KMS-11 (cell line): Measurements from ENCODE around the gene PSMD6.

Experiments used
- H2AFZ ChIP-seq: fragments of 200-600 bp; sonication (generic); 2 replicates; pipeline ENCODE4 v1.6.1; 2016; ENCODE audit warnings: antibody characterized with exemption, mixed run types, low read depth
- H3K27ac ChIP-seq: fragments of 200-600 bp; sonication (generic); 2 replicates; pipeline ENCODE4 v1.6.1; 2016; ENCODE audit warnings: mild to moderate bottlenecking, mixed run types
- H3K27me3 ChIP-seq: fragments of 200-600 bp; sonication (generic); 2 replicates; pipeline ENCODE4 v1.6.1; 2017; ENCODE audit warnings: mild to moderate bottlenecking, low read depth, mixed run types, moderate library complexity; ENCODE audit not compliant: insufficient read depth
- H3K36me3 ChIP-seq: fragments of 200-600 bp; sonication (generic); 2 replicates; pipeline ENCODE4 v1.6.1; 2017; ENCODE audit warnings: mild to moderate bottlenecking, mixed run types; ENCODE audit not compliant: insufficient read depth
- H3K4me1 ChIP-seq: fragments of 200-600 bp; sonication (generic); 2 replicates; pipeline ENCODE4 v1.6.1; 2016; ENCODE audit warnings: mild to moderate bottlenecking, low read depth, mixed run types; ENCODE audit not compliant: poor library complexity, severe bottlenecking
- H3K4me2 ChIP-seq: fragments of 200-600 bp; sonication (generic); 2 replicates; pipeline ENCODE4 v1.7.0; 2016; ENCODE audit warnings: mild to moderate bottlenecking, mixed run types
- H3K4me3 ChIP-seq: fragments of 200-600 bp; sonication (generic); IDR thresholded peaks from 2 replicates; pipeline ENCODE4 v1.6.1; 2017; ENCODE audit warnings: low read depth, low read length, mixed read lengths; ENCODE audit not compliant: insufficient read depth
- H3K79me2 ChIP-seq: fragments of 200-600 bp; sonication (generic); 2 replicates; pipeline ENCODE4 v1.6.1; 2016; ENCODE audit warnings: low read depth, mixed run types; ENCODE audit not compliant: insufficient read depth
- H3K9ac ChIP-seq: fragments of 200-600 bp; sonication (generic); 2 replicates; pipeline ENCODE4 v1.6.1; 2016; ENCODE audit warnings: mild to moderate bottlenecking, mixed run types
- H4K20me1 ChIP-seq: fragments of 200-600 bp; sonication (generic); 2 replicates; pipeline ENCODE4 v1.6.1; 2016; ENCODE audit warnings: mild to moderate bottlenecking, mixed run types; ENCODE audit not compliant: insufficient read depth
- CTCF ChIP-seq: fragments of 200-600 bp; sonication (generic); conservative IDR thresholded peaks from 2 replicates; pipeline ENCODE4 v1.6.1; 2017; ENCODE audit warnings: low read depth, mild to moderate bottlenecking, antibody characterized with exemption, low read length, moderate library complexity, mixed read lengths

PSMD6 gene

GRCh38 chr3:63980019-63980418 is 43.3 kb downstream of the PSMD6 start:
- H2AFZ ChIP-seq = no peak overlapping the region
- H3K4me1 ChIP-seq = no peaks in the 10 kb centered on the region
- H3K79me2 ChIP-seq = no peaks in the 10 kb centered on the region
- H3K36me3 ChIP-seq = no peaks in the 10 kb centered on the region
- H3K27me3 ChIP-seq = no peaks in the 10 kb centered on the region
- H4K20me1 ChIP-seq = no peaks in the 10 kb centered on the region
- TF ChIP-seq CTCF = no peak
- H3K9ac ChIP-seq = no peak overlapping the region
- no peak overlapping the region for H3K4me2 ChIP-seq
- H3K27ac ChIP-seq = no peak overlapping the region
- no peak overlapping the region for H3K4me3 ChIP-seq

- no peak overlapping the region for H3K27ac ChIP-seq
- H3K79me2 ChIP-seq = no peaks in the 10 kb centered on the region
- no peak overlapping the region for H3K4me3 ChIP-seq
- no peaks in the 10 kb centered on the region for H3K36me3 ChIP-seq
- H3K9ac ChIP-seq = no peak overlapping the region
- no peaks in the 10 kb centered on the region for H4K20me1 ChIP-seq
- no peak overlapping the region for H3K4me2 ChIP-seq
- H3K4me1 ChIP-seq = no peaks in the 10 kb centered on the region
- no peak overlapping the region for H2AFZ ChIP-seq
- H3K27me3 ChIP-seq = no peaks in the 10 kb centered on the region
- TF ChIP-seq CTCF = no peak
These were observed 44.0 kb downstream of the PSMD6 start for GRCh38 chr3:63979093-63979885.

GRCh38 chr3:63977893-63978292 is 45.4 kb downstream of the PSMD6 start:
- Histone ChIP-seq H3K4me3 (no peak overlapping the region), H3K4me1 (no peaks in the 10 kb centered on the region), H3K36me3 (no peaks in the 10 kb centered on the region), H3K9ac (no peak overlapping the region), H2AFZ (no peak overlapping the region), H3K27me3 (no peaks in the 10 kb centered on the region), H3K27ac (no peak overlapping the region), H3K79me2 (peaks cover under 1% of the 10 kb centered on the region; the same call in 1 of the 2 replicates), H4K20me1 (no peaks in the 10 kb centered on the region), H3K4me2 (no peak overlapping the region)
- no peak for TF ChIP-seq CTCF

- Histone ChIP-seq H4K20me1 (no peaks in the 10 kb centered on the region), H3K4me3 (no peak overlapping the region), H3K4me2 (no peak overlapping the region), H3K4me1 (no peaks in the 10 kb centered on the region), H3K36me3 (no peaks in the 10 kb centered on the region), H3K79me2 (peaks cover 11% of the 10 kb centered on the region; the same call in 1 of the 2 replicates), H3K27ac (no peak overlapping the region), H2AFZ (no peak overlapping the region), H3K27me3 (no peaks in the 10 kb centered on the region), H3K9ac (no peak overlapping the region)
- no peak for TF ChIP-seq CTCF
These were observed 46.5 kb downstream of the PSMD6 start for GRCh38 chr3:63976872-63977200.
